Sigmoid colon (tissue), 7 donors: ENCODE measurements around the gene APBA1. TPM values are rescaled to one million over a fixed set of nuclear protein-coding genes. Genes with fewer than 3 reads are reported as not detected.

Experiments
- DNase-seq: peaks from one replicate; pipeline ENCODE4 v3.0.0-alpha.2; 2019
- H3K27ac ChIP-seq, 4 donors: fragments of 200-600 bp; sonication (generic); one replicate each; pipeline ENCODE4 v1.5.1; 2016 to 2019; ENCODE audit warnings: mild to moderate bottlenecking in 1 of 4
- H3K27me3 ChIP-seq, 3 donors: fragments of 200-600 bp; sonication (generic); one replicate each; pipeline ENCODE4 v1.5.1; 2019; ENCODE audit warnings: mild to moderate bottlenecking in 1 of 3
- H3K36me3 ChIP-seq, 4 donors: fragments of 200-600 bp; sonication (generic); one replicate each; pipeline ENCODE4 v1.5.1; 2016 to 2019
- H3K4me1 ChIP-seq, 4 donors: fragments of 200-600 bp; sonication (generic); one replicate each; pipeline ENCODE4 v1.5.1; 2017 to 2019
- H3K4me3 ChIP-seq, 4 donors: fragments of 200-600 bp; sonication (generic); one replicate each; pipeline ENCODE4 v1.5.1; 2017 to 2019; ENCODE audit warnings: mild to moderate bottlenecking in 2 of 4, moderate library complexity in 1 of 4
- H3K9me3 ChIP-seq, 4 donors: fragments of 200-600 bp in 3 of 4; sonication (generic) in 3 of 4; one replicate each; pipeline versions ENCODE4 v1.5.1 to v1.6.1; 2013 to 2019
- EP300 ChIP-seq, 4 donors: sonication (generic); formaldehyde crosslinking; IDR thresholded peaks; one replicate each; pipeline ENCODE4 v1.6.1; 2017; ENCODE audit warnings: antibody characterized with exemption in 4 of 4
- POLR2A ChIP-seq, 2 donors: fragments of 450-650 bp; IDR thresholded peaks; one replicate each; pipeline ENCODE4 v1.6.1; 2016; ENCODE audit warnings: antibody characterized with exemption in 2 of 2, mild to moderate bottlenecking in 2 of 2, moderate library complexity in 2 of 2
- POLR2AphosphoS5 ChIP-seq, 4 donors: sonication (generic); formaldehyde crosslinking; IDR thresholded peaks; one replicate each; pipeline ENCODE4 v1.6.1; 2017; ENCODE audit warnings: antibody characterized with exemption in 4 of 4
- WGBS, 2 donors: extraction: QIAGEN DNeasy Blood & Tissue Kit; methylation state at CpG; one replicate each; pipeline ENCODE4 v1.1.7; 2013; 5-methylcytosine and 5-hydroxymethylcytosine counted together
- intact Hi-C: fragments of 100-400 bp; cut with DNase I; formaldehyde crosslinking; loops from one replicate; pipeline ENCODE4 v1.15.1; 2023
- polyA plus RNA-seq, 3 donors: library from polyadenylated mRNA; stranded (reverse); fragments of 200-250 nt; gene quantifications; one replicate each; pipeline ENCODE4 v1.2.3, GENCODE V29; 2013
- total RNA-seq, 4 donors: library from RNA; depleted of rRNA; stranded (reverse); fragments of >200 nt; gene quantifications; one replicate each; pipeline ENCODE4 v1.1.0, GENCODE V29; 2016
- TF ChIP-seq, protein P1 (sequence below), 4 experiments: fragments of 450-650 bp in 3 of 4; fragments of 200-600 bp in 1 of 4; IDR thresholded peaks; one replicate each; pipeline ENCODE4 v1.5.1; 2016 to 2019; ENCODE audit warnings: antibody characterized with exemption in 4 of 4, mild to moderate bottlenecking in 3 of 4, moderate library complexity in 2 of 4
- donor health status: healthy with polysubstance abuse.
- donor health status: Bipolar disorder and iron deficiency.
- donor health status: healthy.

Gene APBA1
- total and polyA plus RNA-seq, 7 donors: 1.7 to 6.7 (median 4.2) TPM

DNA sequence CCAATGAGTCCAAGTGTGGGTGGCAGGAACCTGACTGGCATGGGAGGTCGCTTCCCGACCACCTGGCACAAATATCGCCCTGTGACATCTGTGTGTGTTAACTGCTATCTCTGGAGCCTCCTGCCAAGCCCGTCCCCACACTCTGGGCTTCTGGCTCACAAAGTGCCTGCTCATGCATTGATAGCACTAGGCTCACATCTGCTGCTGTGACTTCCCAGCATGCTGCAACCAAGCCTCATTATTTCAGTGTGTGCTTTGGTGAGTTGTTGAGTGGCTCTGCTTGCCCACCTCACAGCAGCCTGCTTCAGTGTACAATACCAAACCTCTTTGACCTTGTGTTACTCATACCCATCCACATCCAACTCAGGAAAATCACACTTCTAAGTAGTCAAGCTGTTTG, 139.8 kb downstream of the APBA1 start:
- intact Hi-C loops: no loop called here
- Histone ChIP-seq H3K27ac (no peak overlapping the region), H3K27me3 (no peaks in the 10 kb centered on the region), H3K4me3 (no peak overlapping the region), H3K36me3 (no peaks in the 10 kb centered on the region), H3K4me1 (no peaks in the 10 kb centered on the region), H3K9me3 (no peaks in the 10 kb centered on the region)
- no peak for DNase-seq
- TF ChIP-seq, protein P1, sequence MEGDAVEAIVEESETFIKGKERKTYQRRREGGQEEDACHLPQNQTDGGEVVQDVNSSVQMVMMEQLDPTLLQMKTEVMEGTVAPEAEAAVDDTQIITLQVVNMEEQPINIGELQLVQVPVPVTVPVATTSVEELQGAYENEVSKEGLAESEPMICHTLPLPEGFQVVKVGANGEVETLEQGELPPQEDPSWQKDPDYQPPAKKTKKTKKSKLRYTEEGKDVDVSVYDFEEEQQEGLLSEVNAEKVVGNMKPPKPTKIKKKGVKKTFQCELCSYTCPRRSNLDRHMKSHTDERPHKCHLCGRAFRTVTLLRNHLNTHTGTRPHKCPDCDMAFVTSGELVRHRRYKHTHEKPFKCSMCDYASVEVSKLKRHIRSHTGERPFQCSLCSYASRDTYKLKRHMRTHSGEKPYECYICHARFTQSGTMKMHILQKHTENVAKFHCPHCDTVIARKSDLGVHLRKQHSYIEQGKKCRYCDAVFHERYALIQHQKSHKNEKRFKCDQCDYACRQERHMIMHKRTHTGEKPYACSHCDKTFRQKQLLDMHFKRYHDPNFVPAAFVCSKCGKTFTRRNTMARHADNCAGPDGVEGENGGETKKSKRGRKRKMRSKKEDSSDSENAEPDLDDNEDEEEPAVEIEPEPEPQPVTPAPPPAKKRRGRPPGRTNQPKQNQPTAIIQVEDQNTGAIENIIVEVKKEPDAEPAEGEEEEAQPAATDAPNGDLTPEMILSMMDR (IDR thresholded peaks at IDR 0.05): no peak
- no peak for TF ChIP-seq POLR2A (IDR thresholded peaks at IDR 0.05)
- TF ChIP-seq POLR2AphosphoS5 (IDR thresholded peaks at IDR 0.05): no peak
- no peak for TF ChIP-seq EP300 (IDR thresholded peaks at IDR 0.05)
- 77 to 81% methylated on average over 4 of the region's 4 CpGs for whole genome bisulfite sequencing, 2 donors

DNA sequence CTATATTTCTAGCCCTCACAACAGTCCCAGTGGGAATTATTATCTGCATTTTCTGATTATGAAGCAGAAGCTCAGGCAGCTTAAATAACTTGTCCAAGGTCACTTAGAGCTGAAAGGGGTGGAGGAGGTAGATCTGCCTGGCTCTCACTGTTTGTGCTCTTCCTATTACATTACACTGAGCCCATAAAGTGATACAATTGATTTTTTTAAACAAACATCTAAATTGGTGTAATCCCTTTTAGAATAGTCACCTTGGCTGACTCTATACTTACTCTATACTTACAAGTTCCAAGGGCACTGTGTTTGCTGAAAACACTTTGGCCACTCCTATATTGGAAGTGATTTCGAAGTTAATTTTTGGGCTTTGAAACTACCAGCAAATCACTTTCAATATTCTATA, 144.7 kb downstream of the APBA1 start:
- DNase-seq: no peak
- TF ChIP-seq EP300 (IDR thresholded peaks at IDR 0.05) (no peak), POLR2A (IDR thresholded peaks at IDR 0.05) (no peak), POLR2AphosphoS5 (IDR thresholded peaks at IDR 0.05) (no peak)
- TF ChIP-seq, protein P1 (IDR thresholded peaks at IDR 0.05): no peak
- Histone ChIP-seq H3K36me3 (no peaks in the 10 kb centered on the region), H3K27ac (no peak overlapping the region), H3K9me3 (no peaks in the 10 kb centered on the region), H3K4me1 (no peaks in the 10 kb centered on the region), H3K4me3 (no peak overlapping the region), H3K27me3 (no peaks in the 10 kb centered on the region)
- WGBS, 2 donors: 52 to 81% methylated on average over 1 of the region's 1 CpG
- intact Hi-C loops: no loop called here

DNA sequence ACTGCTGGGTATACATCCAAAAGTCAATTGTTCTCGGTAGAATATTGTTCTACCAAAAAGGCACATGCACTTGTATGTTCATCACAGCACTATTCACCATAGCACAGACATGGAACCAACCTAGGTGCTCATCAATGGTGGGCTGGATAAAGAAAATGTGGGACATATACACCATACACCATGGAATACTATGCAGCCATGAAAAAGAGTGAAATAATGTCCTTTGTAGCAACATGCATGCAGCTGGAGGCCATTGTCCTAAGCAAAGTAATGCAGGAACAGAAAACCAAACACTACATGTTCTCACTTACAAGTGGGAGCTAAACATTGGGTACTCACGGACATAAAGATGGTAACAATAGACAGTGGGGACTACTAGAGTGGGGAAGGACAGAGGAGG, 145.5 kb downstream of the APBA1 start:
- intact Hi-C loops: no loop called here

DNA sequence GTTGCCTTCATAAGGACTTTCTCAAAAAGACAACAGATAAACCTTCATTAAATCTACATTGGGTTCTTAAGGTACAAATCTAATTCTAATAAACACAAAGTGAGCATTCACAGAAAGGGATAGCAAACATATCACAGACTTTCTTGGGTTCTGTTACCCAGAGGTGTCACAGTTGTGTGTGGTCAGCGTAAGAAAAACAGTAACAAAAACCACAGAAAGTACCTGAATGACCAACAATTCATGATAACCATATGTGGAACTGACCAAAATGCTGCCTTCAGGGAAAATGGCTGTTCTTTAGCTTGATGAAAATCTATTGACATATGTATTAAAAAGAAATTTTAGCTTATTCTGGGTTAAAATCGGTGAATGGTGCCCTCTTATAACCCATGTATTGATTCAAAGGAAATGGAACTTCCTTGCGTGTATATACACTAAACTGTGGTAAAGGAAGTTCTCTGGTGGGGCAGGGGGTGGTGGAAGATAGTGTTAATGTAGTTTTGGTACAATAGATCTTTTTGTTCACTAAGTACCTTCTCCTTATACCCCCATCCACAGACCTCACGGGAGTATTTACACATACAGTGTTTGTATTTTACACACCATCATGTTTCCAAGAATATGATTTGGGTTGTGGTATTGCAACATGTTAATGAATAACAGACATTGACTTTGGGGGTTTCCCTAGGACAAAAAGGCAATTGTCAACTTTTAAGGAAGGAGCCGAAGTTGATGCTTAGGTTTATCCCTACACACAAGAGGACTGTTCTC, 152.5 kb downstream of the APBA1 start:
- WGBS, 2 donors: 35 to 58% methylated on average over 5 of the region's 5 CpGs
- intact Hi-C loops: no loop called here
- H3K4me1 ChIP-seq: no peaks in the 10 kb centered on the region
- H3K27ac ChIP-seq: no peak overlapping the region
- no peaks in the 10 kb centered on the region for H3K27me3 ChIP-seq
- H3K4me3 ChIP-seq: no peak overlapping the region
- H3K36me3 ChIP-seq: peaks cover 0 to 6% (median 0%) of the 10 kb centered on the region in 4 donors
- H3K9me3 ChIP-seq: no peaks in the 10 kb centered on the region
- DNase-seq: no peak
- TF ChIP-seq POLR2AphosphoS5 (IDR thresholded peaks at IDR 0.05) (no peak), EP300 (IDR thresholded peaks at IDR 0.05) (no peak), POLR2A (IDR thresholded peaks at IDR 0.05) (no peak)
- TF ChIP-seq, protein P1 (IDR thresholded peaks at IDR 0.05): no peak

More for the DNA sequence above, 145.5 kb downstream of the APBA1 start:
- H3K9me3 ChIP-seq: no peaks in the 10 kb centered on the region
- no peak for DNase-seq
- no peaks in the 10 kb centered on the region for H3K4me1 ChIP-seq
- 97 to 98% methylated on average over 2 of the region's 2 CpGs for WGBS, 2 donors
- no peak overlapping the region for H3K27ac ChIP-seq
- TF ChIP-seq, protein P1 (IDR thresholded peaks at IDR 0.05): no peak
- H3K36me3 ChIP-seq: no peaks in the 10 kb centered on the region
- H3K4me3 ChIP-seq: no peak overlapping the region
- no peaks in the 10 kb centered on the region for H3K27me3 ChIP-seq
